SK-N-MC (cell line): ENCODE data around the gene AKR1B1.

Experiments
- EZH2 ChIP-seq: fragments of 200-600 bp; sonication (generic); IDR thresholded peaks from one replicate; pipeline ENCODE4 v1.6.1; 2017; ENCODE audit warnings: antibody characterized with exemption
- FOXP2 ChIP-seq: optimal IDR thresholded peaks from 2 replicates; pipeline ENCODE3; 2011; ENCODE audit warnings: mild to moderate bottlenecking, moderate library complexity; ENCODE audit not compliant: insufficient read depth; ENCODE audit errors: extremely low read length, control extremely low read depth

DNA sequence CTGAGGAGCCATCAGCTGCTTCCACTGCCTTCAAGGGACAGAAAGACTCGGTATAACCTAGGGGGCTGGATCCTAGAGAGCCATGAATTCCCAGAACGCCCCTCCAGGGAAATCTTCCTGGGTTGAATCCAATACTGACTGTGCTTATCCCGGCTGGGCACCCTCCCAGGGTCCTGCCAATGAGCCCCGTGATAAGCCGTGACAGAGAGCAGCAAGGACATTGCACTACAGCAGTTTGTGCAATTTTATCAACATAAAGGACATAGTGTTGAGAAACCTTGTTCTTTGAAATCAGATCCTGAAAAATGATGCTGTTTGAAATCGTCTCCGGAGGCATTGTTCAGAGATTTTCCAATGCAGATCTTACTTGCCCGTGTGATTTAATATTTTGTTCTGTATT lies 18.8 kb downstream of the AKR1B1 start:
- no peak for TF ChIP-seq FOXP2
- TF ChIP-seq EZH2: no peak
